ENCODE data around the gene MAP3K13. TPM values are rescaled to one million over a fixed set of nuclear protein-coding genes. Genes with fewer than 3 reads are reported as not detected.

The MAP3K13 gene
- total RNA-seq, 1 donor from 2014 or later: 26.4 TPM

- H3K27me3 Mint-ChIP-seq (ENCODE audit: unreplicated experiment): peaks cover 2% of the 10 kb centered on the region
- no peaks in the 10 kb centered on the region for H3K9me3 Mint-ChIP-seq (ENCODE audit: unreplicated experiment)
- H3K4me1 Mint-ChIP-seq (ENCODE audit: unreplicated experiment): no peaks in the 10 kb centered on the region
- H3K4me3 Mint-ChIP-seq (ENCODE audit: unreplicated experiment): no peak overlapping the region
- no peak for TF ChIP-seq CTCF (IDR thresholded peaks at IDR 0.05; ENCODE audit: unreplicated experiment)
- no peaks in the 10 kb centered on the region for H3K36me3 Mint-ChIP-seq (ENCODE audit: low read depth, unreplicated experiment)
- H3K27ac Mint-ChIP-seq (ENCODE audit: unreplicated experiment): no peak overlapping the region
- no peak for DNase-seq (ENCODE audit: low spot score)
Measured at GRCh38 chr3:185526349-185526951, 163.5 kb downstream of the MAP3K13 start.

DNA sequence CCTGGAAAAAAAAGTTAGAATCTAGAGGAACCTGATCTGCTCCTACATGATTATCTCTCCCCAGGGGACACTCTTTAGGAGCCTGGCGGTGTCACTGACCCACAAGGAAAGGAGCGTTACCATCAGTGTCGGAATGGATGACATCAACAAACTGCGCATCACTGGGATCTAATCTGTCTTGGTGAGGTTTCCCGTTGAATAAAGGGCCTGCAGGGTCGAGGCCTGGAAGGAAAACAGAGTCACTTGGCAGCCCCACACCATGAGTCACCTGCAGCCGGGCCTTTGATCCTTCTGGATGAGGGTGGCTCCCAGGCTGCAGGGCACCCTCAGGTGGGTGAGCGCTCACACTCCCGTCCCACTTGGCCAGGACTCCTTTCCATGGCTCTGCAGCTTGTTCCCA is 164.4 kb downstream of the MAP3K13 start:
- Mint-ChIP-seq H3K9me3 (ENCODE audit: unreplicated experiment) (no peaks in the 10 kb centered on the region), H3K4me1 (ENCODE audit: unreplicated experiment) (no peaks in the 10 kb centered on the region), H3K4me3 (ENCODE audit: unreplicated experiment) (no peak overlapping the region), H3K36me3 (ENCODE audit: low read depth, unreplicated experiment) (no peaks in the 10 kb centered on the region), H3K27ac (ENCODE audit: unreplicated experiment) (no peak overlapping the region), H3K27me3 (ENCODE audit: unreplicated experiment) (peaks cover 2% of the 10 kb centered on the region)
- no peak for TF ChIP-seq CTCF (IDR thresholded peaks at IDR 0.05; ENCODE audit: unreplicated experiment)
- no peak for DNase-seq (ENCODE audit: low spot score)

DNA sequence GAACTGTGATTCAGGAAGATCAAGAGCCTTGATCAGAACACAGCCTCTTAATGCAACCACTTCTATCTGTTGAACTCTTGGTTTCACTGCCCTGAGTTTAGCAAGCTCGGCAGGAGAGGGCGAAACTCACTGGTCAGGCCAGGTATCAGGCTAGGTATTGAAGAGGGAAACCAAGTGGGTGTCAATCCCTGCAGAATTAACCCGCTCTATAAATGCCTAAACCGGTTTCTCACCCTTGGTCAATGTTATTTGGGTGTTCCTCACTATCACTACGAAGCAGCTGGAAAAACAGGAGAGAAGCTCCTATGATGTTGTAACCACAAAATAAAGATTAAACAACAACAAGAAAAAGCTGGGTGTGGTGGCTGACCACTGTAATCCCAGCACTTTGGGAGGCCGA is 165.6 kb downstream of the MAP3K13 start:
- no peak for TF ChIP-seq CTCF (IDR thresholded peaks at IDR 0.05; ENCODE audit: unreplicated experiment)
- H3K36me3 Mint-ChIP-seq (ENCODE audit: low read depth, unreplicated experiment): no peaks in the 10 kb centered on the region
- H3K4me1 Mint-ChIP-seq (ENCODE audit: unreplicated experiment): no peaks in the 10 kb centered on the region
- H3K9me3 Mint-ChIP-seq (ENCODE audit: unreplicated experiment): no peaks in the 10 kb centered on the region
- H3K4me3 Mint-ChIP-seq (ENCODE audit: unreplicated experiment): no peak overlapping the region
- no peak for DNase-seq (ENCODE audit: low spot score)
- H3K27me3 Mint-ChIP-seq (ENCODE audit: unreplicated experiment): peaks cover 2% of the 10 kb centered on the region
- H3K27ac Mint-ChIP-seq (ENCODE audit: unreplicated experiment): no peak overlapping the region

- no peak for TF ChIP-seq CTCF (IDR thresholded peaks at IDR 0.05; ENCODE audit: unreplicated experiment)
- no peak for DNase-seq (ENCODE audit: low spot score)
- Mint-ChIP-seq H3K9me3 (ENCODE audit: unreplicated experiment) (no peaks in the 10 kb centered on the region), H3K27me3 (ENCODE audit: unreplicated experiment) (peaks cover 2% of the 10 kb centered on the region), H3K27ac (ENCODE audit: unreplicated experiment) (no peak overlapping the region), H3K4me3 (ENCODE audit: unreplicated experiment) (no peak overlapping the region), H3K4me1 (ENCODE audit: unreplicated experiment) (peaks cover under 1% of the 10 kb centered on the region), H3K36me3 (ENCODE audit: low read depth, unreplicated experiment) (no peaks in the 10 kb centered on the region)
Measured at GRCh38 chr3:185530856-185531255, 167.9 kb downstream of the MAP3K13 start.

GRCh38 chr3:185532901-185533300 is 170.0 kb downstream of the MAP3K13 start:
- no peak for DNase-seq (ENCODE audit: low spot score)
- peaks cover 12% of the 10 kb centered on the region for H3K4me1 Mint-ChIP-seq (ENCODE audit: unreplicated experiment)
- TF ChIP-seq CTCF (IDR thresholded peaks at IDR 0.05; ENCODE audit: unreplicated experiment): no peak
- H3K27ac Mint-ChIP-seq (ENCODE audit: unreplicated experiment): no peak overlapping the region
- no peak overlapping the region for H3K4me3 Mint-ChIP-seq (ENCODE audit: unreplicated experiment)
- no peaks in the 10 kb centered on the region for H3K9me3 Mint-ChIP-seq (ENCODE audit: unreplicated experiment)
- no peaks in the 10 kb centered on the region for H3K36me3 Mint-ChIP-seq (ENCODE audit: low read depth, unreplicated experiment)
- H3K27me3 Mint-ChIP-seq (ENCODE audit: unreplicated experiment): peaks cover 2% of the 10 kb centered on the region
